SJCRH30 (cell line): Measurements from ENCODE around the gene AGAP1. TPM values are rescaled to one million over a fixed set of nuclear protein-coding genes. Genes with fewer than 3 reads are reported as not detected.
"Not testable (repeated sequence)": the region's sequence is repeated elsewhere in the genome, so short reads cannot be mapped to it uniquely, and the experiment has no call there.

Experiments used
- DNase-seq, 2 experiments: peaks; one replicate each; pipeline ENCODE4 v3.0.0-alpha.2; 2015 to 2020
- H3K27ac ChIP-seq: fragments of 250-450 bp; sonication (Bioruptor Pico); 2 replicates; pipeline ENCODE4 v1.5.1; 2020; ENCODE audit warnings: mild to moderate bottlenecking, moderate library complexity
- H3K27me3 ChIP-seq: fragments of 250-450 bp; sonication (Bioruptor Pico); 2 replicates; pipeline ENCODE4 v1.5.1; 2020; ENCODE audit warnings: mild to moderate bottlenecking, moderate library complexity
- H3K36me3 ChIP-seq: fragments of 250-450 bp; sonication (Bioruptor Pico); 2 replicates; pipeline ENCODE4 v1.5.1; 2020; ENCODE audit warnings: mild to moderate bottlenecking, moderate library complexity
- H3K4me1 ChIP-seq: fragments of 250-450 bp; sonication (Bioruptor Pico); 2 replicates; pipeline ENCODE4 v1.5.1; 2020; ENCODE audit warnings: mild to moderate bottlenecking, moderate library complexity
- H3K4me3 ChIP-seq: fragments of 250-450 bp; sonication (Bioruptor Pico); 2 replicates; pipeline ENCODE4 v1.5.1; 2020; ENCODE audit warnings: mild to moderate bottlenecking, moderate library complexity
- H3K9me3 ChIP-seq: fragments of 250-450 bp; sonication (Bioruptor Pico); replicated peaks from 2 replicates; pipeline ENCODE4 v1.5.1; 2020; ENCODE audit warnings: mild to moderate bottlenecking, moderate library complexity
- total RNA-seq: library from RNA; depleted of rRNA; stranded (reverse); fragments of >200 nt; shearing (Covaris generic); gene quantifications from 2 replicates; pipeline ENCODE4 v1.2.3, GENCODE V29; 2014

Gene AGAP1
- total RNA-seq, 1 experiment from 2014 or later, result 27.8 TPM

DNA sequence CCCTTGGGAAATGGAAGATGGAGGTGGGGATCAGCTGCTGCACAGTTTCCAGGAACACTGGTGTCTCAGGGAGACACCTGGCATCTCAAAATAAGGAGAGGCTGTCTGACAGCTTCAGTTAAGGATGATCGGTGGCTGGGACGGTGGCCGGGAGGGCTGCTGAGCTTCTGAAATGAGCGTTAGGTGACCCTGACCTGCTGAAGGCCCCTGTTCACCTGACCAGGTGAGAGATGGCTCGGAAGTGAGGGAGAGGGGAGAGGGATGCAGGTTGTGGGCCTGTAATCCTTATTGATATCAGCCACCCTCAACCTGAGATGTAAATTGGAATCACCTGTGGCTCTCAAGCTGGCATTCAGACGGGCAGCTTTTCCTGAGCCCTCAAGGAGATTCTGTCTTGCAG, 99.0 kb downstream of the AGAP1 start:
- Histone ChIP-seq H3K27me3 (no peaks in the 10 kb centered on the region), H3K4me3 (no peak overlapping the region), H3K27ac (no peak overlapping the region), H3K9me3 (no peaks in the 10 kb centered on the region), H3K36me3 (no peaks in the 10 kb centered on the region), H3K4me1 (no peaks in the 10 kb centered on the region)
- DNase-seq, result no peak

DNA sequence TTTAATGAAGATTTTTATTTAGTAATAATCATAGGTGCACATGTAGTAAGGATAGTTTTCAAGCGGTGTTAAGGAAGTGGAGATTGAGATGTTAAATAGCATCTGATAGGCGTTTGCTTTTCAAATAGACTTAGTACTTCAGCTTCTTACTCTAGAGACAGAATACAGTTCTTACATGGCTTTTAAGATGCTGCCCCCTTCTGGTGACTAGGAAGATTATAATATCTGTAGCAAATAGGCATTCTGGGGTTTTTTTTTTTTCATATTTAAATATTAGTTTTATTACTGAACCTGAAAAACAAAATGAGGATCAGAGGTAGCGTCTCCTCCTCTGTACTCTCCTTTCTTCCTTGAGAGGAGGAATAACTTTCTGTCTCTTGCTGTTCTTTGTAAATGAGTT, 100.2 kb downstream of the AGAP1 start:
- peak in 1 of 2 experiments; percentile 88 for DNase-seq
- Histone ChIP-seq H3K9me3 (no peaks in the 10 kb centered on the region), H3K4me3 (no peak overlapping the region), H3K36me3 (no peaks in the 10 kb centered on the region), H3K27ac (no peak overlapping the region), H3K4me1 (no peaks in the 10 kb centered on the region), H3K27me3 (no peaks in the 10 kb centered on the region)

DNA sequence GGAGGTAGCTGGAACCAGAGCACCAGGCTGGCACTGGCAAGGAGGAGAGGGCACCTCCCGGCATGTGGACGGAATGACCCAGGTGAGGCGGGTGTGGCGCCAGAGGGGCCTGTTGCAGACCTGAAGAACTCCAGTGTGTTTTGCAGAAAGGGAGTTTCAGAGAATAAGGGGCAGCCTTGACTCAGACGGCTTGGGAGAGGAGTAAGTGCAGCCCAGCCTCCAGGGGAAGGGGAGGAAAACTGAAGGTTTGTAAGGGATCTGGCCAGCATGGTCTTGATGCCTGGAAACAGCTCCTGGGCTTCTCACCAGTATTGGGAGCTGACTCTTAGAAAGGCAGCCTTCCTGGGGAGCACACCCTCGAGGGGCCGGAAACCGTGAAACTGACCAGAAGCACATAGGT, 101.1 kb downstream of the AGAP1 start:
- Histone ChIP-seq H3K27ac (no peak overlapping the region), H3K4me3 (no peak overlapping the region), H3K36me3 (no peaks in the 10 kb centered on the region), H3K9me3 (no peaks in the 10 kb centered on the region), H3K27me3 (no peaks in the 10 kb centered on the region), H3K4me1 (no peaks in the 10 kb centered on the region)
- no peak for DNase-seq

- DNase-seq, result peak; percentile 74 to 86
- H3K4me3 ChIP-seq, result no peak overlapping the region
- H3K4me1 ChIP-seq, result no peaks in the 10 kb centered on the region
- no peak overlapping the region for H3K27ac ChIP-seq
- no peaks in the 10 kb centered on the region for H3K36me3 ChIP-seq
- H3K27me3 ChIP-seq, result no peaks in the 10 kb centered on the region
- H3K9me3 ChIP-seq, result no peaks in the 10 kb centered on the region
These were observed 101.7 kb downstream of the AGAP1 start for GRCh38 chr2:235595422-235596010.

DNA sequence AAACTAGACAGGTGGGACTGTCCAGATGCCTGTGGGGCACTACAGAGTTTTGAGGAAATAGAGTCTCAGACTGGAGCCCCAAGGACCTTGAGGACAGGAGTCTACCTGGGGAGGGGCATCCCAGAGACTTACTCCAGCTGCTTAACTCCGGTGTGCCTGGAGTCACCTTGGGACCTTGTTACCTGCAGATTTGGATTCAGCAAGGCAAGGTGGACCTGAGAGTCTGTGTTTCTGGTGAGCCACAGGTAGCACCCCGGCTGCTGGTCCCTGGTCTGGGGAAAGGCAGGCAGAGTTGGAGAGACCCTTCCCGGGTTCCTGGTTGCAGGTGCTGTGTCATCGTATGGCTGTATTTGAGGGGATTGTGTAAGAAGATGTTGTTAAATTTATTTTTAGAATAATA, 102.4 kb downstream of the AGAP1 start:
- H3K27me3 ChIP-seq, result no peaks in the 10 kb centered on the region
- DNase-seq, result no peak
- H3K36me3 ChIP-seq, result no peaks in the 10 kb centered on the region
- H3K4me1 ChIP-seq, result no peaks in the 10 kb centered on the region
- no peak overlapping the region for H3K27ac ChIP-seq
- no peak overlapping the region for H3K4me3 ChIP-seq
- H3K9me3 ChIP-seq, result no peaks in the 10 kb centered on the region

- H3K36me3 ChIP-seq, result no peaks in the 10 kb centered on the region
- no peak overlapping the region for H3K4me3 ChIP-seq
- DNase-seq, result no peak
- no peaks in the 10 kb centered on the region for H3K27me3 ChIP-seq
- no peak overlapping the region for H3K27ac ChIP-seq
- no peaks in the 10 kb centered on the region for H3K9me3 ChIP-seq
- H3K4me1 ChIP-seq, result no peaks in the 10 kb centered on the region
These were observed 103.3 kb downstream of the AGAP1 start for GRCh38 chr2:235597081-235597615.

GRCh38 chr2:235598026-235598425, 104.2 kb downstream of the AGAP1 start:
- no peak overlapping the region for H3K4me3 ChIP-seq
- no peak for DNase-seq
- no peaks in the 10 kb centered on the region for H3K27me3 ChIP-seq
- no peaks in the 10 kb centered on the region for H3K9me3 ChIP-seq
- H3K36me3 ChIP-seq, result no peaks in the 10 kb centered on the region
- no peak overlapping the region for H3K27ac ChIP-seq
- H3K4me1 ChIP-seq, result no peaks in the 10 kb centered on the region

- no peak overlapping the region for H3K27ac ChIP-seq
These were observed 105.0 kb downstream of the AGAP1 start for GRCh38 chr2:235598532-235599531.

DNA sequence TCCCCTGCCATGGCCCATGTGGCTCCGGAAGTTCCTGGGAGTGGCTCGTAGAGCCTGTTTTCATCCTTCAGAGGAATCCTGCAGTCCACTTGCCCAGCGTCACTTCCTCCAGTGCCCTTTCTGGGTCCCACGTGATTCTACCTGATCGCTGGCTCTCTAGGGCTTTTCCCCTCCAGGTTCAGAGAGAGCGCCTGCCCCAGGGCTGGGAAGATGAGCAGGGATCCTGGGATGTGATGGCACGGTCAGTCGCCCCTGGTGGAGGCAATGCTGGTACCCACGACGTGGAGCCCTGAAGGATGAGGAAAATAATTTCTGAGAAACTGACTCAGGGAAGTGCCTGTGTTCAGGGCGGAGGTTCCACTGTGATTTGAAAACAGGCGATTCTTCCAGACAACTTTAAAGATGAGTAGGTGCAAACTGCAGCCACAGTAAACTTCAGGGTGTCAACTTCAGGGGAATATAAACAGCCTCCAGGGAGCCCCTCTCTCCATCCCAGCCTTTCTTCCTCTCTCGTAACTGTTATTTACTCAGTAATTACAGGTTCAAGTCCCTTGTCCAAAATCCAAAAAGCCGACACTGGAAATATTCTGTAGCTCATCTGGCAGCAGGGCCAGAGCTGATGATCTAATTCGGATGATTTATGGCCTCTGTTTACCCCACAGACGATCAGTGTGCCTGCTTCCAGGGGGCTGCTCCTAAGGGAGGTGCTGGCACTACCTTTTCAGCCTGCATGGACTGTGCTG, 105.9 kb downstream of the AGAP1 start:
- peaks cover 1% of the 10 kb centered on the region; the same call in 1 of the 2 replicates for H3K4me1 ChIP-seq
- no peak for DNase-seq
- no peaks in the 10 kb centered on the region for H3K27me3 ChIP-seq
- no peaks in the 10 kb centered on the region for H3K36me3 ChIP-seq
- no peak overlapping the region for H3K4me3 ChIP-seq
- H3K27ac ChIP-seq, result no peak overlapping the region
- H3K9me3 ChIP-seq, result no peaks in the 10 kb centered on the region

More at GRCh38 chr2:235598532-235599531, 105.0 kb downstream of the AGAP1 start:
- no peak for DNase-seq
- Histone ChIP-seq H3K4me3 (no peak overlapping the region), H3K36me3 (no peaks in the 10 kb centered on the region), H3K4me1 (no peaks in the 10 kb centered on the region), H3K27me3 (no peaks in the 10 kb centered on the region), H3K9me3 (no peaks in the 10 kb centered on the region)

DNA sequence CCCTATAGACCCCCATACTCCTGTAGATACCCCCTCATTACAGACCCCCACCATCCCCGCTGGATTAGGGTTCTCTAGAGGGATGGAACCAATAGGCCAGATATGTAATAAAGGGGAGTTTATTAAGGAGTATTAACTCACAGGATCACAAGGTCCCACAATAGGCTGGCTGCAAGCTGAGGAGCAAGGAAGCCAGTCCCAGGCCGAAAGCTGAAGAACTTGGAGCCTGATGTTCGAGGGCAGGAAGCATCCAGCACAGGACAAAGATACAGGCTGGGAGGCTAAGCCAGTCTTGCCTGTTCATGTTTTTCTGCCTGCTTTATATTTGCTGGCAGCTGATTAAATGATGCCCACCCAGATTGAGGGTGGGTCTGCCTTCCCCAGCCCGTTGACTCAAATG, 106.6 kb downstream of the AGAP1 start:
- Histone ChIP-seq H3K4me1 (peaks cover 5% of the 10 kb centered on the region; the same call in 1 of the 2 replicates), H3K27ac (no peak overlapping the region), H3K4me3 (no peak overlapping the region), H3K36me3 (no peaks in the 10 kb centered on the region), H3K9me3 (no peaks in the 10 kb centered on the region), H3K27me3 (no peaks in the 10 kb centered on the region)
- DNase-seq, result no peak

GRCh38 chr2:235600926-235601325, 107.1 kb downstream of the AGAP1 start:
- no peak for DNase-seq
- Histone ChIP-seq H3K27me3 (no peaks in the 10 kb centered on the region), H3K4me3 (no peak overlapping the region), H3K9me3 (no peaks in the 10 kb centered on the region), H3K4me1 (peaks cover 5% of the 10 kb centered on the region; the same call in 1 of the 2 replicates), H3K27ac (no peak overlapping the region), H3K36me3 (no peaks in the 10 kb centered on the region)

DNA sequence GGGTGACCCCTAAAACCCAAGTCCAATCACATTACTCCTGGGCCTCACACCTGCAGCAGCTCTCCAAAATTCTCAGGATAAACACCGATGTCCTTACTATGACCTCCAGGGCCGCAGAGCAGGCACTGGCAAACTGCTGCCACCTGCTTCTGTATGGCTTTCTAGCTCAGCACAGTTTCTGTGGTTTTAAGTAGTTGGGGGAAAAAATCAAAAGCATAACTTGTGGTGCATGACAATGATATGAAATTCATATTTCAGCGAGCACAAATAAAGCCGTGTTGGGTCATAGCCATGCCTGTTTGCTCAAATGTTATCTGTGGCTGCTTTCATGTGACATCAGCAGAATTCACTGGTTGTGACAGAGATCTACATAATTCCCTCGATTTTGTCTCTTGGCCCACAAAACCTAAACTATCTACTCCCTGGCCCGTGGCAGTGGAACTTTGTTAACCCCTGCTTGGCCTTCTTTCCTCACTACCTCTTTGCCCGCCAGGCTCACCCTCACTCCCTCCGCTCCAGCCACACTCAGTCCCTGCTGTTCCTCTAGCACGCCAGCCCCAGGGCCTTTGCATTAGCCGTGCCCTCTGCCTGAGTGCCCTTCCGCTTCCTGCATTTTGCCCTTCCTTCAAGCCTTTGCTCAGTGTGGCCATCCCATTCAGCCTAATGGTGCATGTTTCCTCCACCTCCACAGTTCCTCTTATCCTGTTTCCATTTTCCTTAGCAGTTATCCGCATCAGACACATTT, 108.3 kb downstream of the AGAP1 start:
- Histone ChIP-seq H3K9me3 (no peaks in the 10 kb centered on the region), H3K4me3 (no peak overlapping the region), H3K27me3 (no peaks in the 10 kb centered on the region), H3K27ac (no peak overlapping the region), H3K36me3 (no peaks in the 10 kb centered on the region), H3K4me1 (peaks cover 8% of the 10 kb centered on the region; the same call in 1 of the 2 replicates)
- DNase-seq, result no peak

DNA sequence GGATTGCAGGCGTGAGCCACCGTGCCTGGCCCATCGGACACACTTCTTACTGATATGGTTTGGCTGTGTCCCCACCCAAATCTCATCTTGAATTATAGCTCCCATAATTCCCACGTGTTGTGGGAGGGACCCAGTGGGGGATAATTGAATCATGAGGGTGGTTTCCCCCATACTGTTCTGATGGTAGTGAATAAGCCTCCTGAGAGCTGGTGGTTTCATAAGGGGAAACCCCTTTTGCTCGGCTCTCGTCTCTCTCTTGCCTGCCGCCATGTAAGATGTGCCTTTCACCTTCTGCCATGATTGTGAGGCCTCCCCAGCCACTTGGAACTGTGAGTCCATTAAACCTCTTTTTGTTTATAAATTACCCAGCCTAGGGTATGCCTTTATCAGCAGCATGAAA, 109.1 kb downstream of the AGAP1 start:
- H3K27ac ChIP-seq, DNase-seq, H3K27me3 ChIP-seq, H3K4me1 ChIP-seq, H3K9me3 ChIP-seq, H3K4me3 ChIP-seq, H3K36me3 ChIP-seq: not testable (repeated sequence)

- DNase-seq, result no peak
- peaks cover 8% of the 10 kb centered on the region; the same call in 1 of the 2 replicates for H3K4me1 ChIP-seq
- no peak overlapping the region for H3K4me3 ChIP-seq
- no peaks in the 10 kb centered on the region for H3K9me3 ChIP-seq
- H3K27ac ChIP-seq, result no peak overlapping the region
- H3K36me3 ChIP-seq, result no peaks in the 10 kb centered on the region
- no peaks in the 10 kb centered on the region for H3K27me3 ChIP-seq
These were observed 109.8 kb downstream of the AGAP1 start for GRCh38 chr2:235603659-235604058.
